CD14-positive monocyte (primary cell): ENCODE results near the gene LRRC25. TPM values are rescaled to one million over a fixed set of nuclear protein-coding genes. Genes with fewer than 3 reads are reported as not detected.

ENCODE experiments used
- DNase-seq, 3 donors: peaks; one replicate each; pipeline ENCODE4 v3.0.0-alpha.2; 2011 to 2022
- H2AFZ ChIP-seq: 2 replicates; pipeline ENCODE4 v1.6.0; 2012; ENCODE audit warnings: mild to moderate bottlenecking, low read depth, low read length, inconsistent platforms; ENCODE audit not compliant: insufficient read depth, poor library complexity, severe bottlenecking
- H3K27ac ChIP-seq, 2 donors: 1 replicate in 1 of 2; 2 replicates in 1 of 2; pipeline ENCODE4 v1.5.1; 2012 to 2013; ENCODE audit warnings: low read length in 2 of 2, control low read depth in 1 of 2, inconsistent platforms in 1 of 2, low read depth in 1 of 2, mild to moderate bottlenecking in 1 of 2
- H3K27me3 ChIP-seq, 2 donors: one replicate each; pipeline versions ENCODE4 v1.6.0 to v1.6.1; 2011 to 2013; ENCODE audit warnings: low read length in 2 of 2; ENCODE audit not compliant: control insufficient read depth in 2 of 2, insufficient read depth in 2 of 2
- H3K36me3 ChIP-seq, 2 donors: replicated peaks in 1 of 2; 1 replicate in 1 of 2; 2 replicates in 1 of 2; pipeline versions ENCODE4 v1.5.1 to v1.6.1; 2012 to 2013; ENCODE audit warnings: low read length in 2 of 2, control low read depth in 1 of 2, inconsistent platforms in 1 of 2, mild to moderate bottlenecking in 1 of 2; ENCODE audit not compliant: insufficient read depth in 2 of 2, control insufficient read depth in 1 of 2
- H3K4me1 ChIP-seq, 2 donors: 1 replicate in 1 of 2; 2 replicates in 1 of 2; pipeline versions ENCODE4 v1.5.1 to v1.6.1; 2012 to 2013; ENCODE audit warnings: low read length in 2 of 2, control low read depth in 1 of 2, inconsistent platforms in 1 of 2, mild to moderate bottlenecking in 1 of 2, moderate library complexity in 1 of 2; ENCODE audit not compliant: insufficient read depth in 2 of 2, control insufficient read depth in 1 of 2
- H3K4me2 ChIP-seq: replicated peaks from 2 replicates; pipeline ENCODE3; 2012; ENCODE audit warnings: low read length, moderate library complexity, mild to moderate bottlenecking; ENCODE audit not compliant: poor library complexity, severe bottlenecking; ENCODE audit errors: extremely low read depth
- H3K4me3 ChIP-seq, 3 experiments: fragments of 200-600 bp in 1 of 3; sonication (generic) in 1 of 3; replicated peaks in 1 of 3; 1 replicate in 2 of 3; 2 replicates in 1 of 3; pipeline ENCODE4 v1.5.1; 2011 to 2013; ENCODE audit warnings: low read length in 3 of 3, mild to moderate bottlenecking in 3 of 3, control low read depth in 2 of 3, low read depth in 2 of 3, inconsistent platforms in 1 of 3, moderate library complexity in 1 of 3
- H3K79me2 ChIP-seq: 2 replicates; pipeline ENCODE4 v1.6.0; 2012; ENCODE audit warnings: mild to moderate bottlenecking, control low read depth, inconsistent platforms, low read length, moderate library complexity; ENCODE audit not compliant: insufficient read depth
- H3K9ac ChIP-seq: 2 replicates; pipeline ENCODE4 v1.6.0; 2017; ENCODE audit warnings: low read length, mild to moderate bottlenecking; ENCODE audit not compliant: insufficient read depth, poor library complexity, severe bottlenecking
- H3K9me3 ChIP-seq, 2 donors: replicated peaks in 1 of 2; 1 replicate in 1 of 2; 2 replicates in 1 of 2; pipeline versions ENCODE4 v1.5.1 to v1.6.1; 2012 to 2013; ENCODE audit warnings: low read length in 2 of 2, control low read depth in 1 of 2; ENCODE audit not compliant: control insufficient read depth in 1 of 2, insufficient read depth in 1 of 2
- H4K20me1 ChIP-seq: 2 replicates; pipeline ENCODE4 v1.6.0; 2012; ENCODE audit warnings: mild to moderate bottlenecking, low read length, control low read depth, moderate library complexity; ENCODE audit not compliant: insufficient read depth
- H3K27ac Mint-ChIP-seq, 7 donors: one replicate each; pipeline ENCODE4 v1.8.0; 2020; ENCODE audit warnings: mild to moderate bottlenecking in 7 of 7, mixed read lengths in 7 of 7, moderate library complexity in 6 of 7, inconsistent platforms in 2 of 7
- H3K27me3 Mint-ChIP-seq, 3 donors: one replicate each; pipeline ENCODE4 v1.8.0; 2021 to 2022; ENCODE audit warnings: low read depth in 3 of 3, mild to moderate bottlenecking in 3 of 3, mixed read lengths in 3 of 3, moderate library complexity in 3 of 3, inconsistent platforms in 1 of 3
- H3K36me3 Mint-ChIP-seq, 2 donors: one replicate each; pipeline ENCODE4 v1.8.0; 2020; ENCODE audit warnings: mixed read lengths in 2 of 2, inconsistent platforms in 1 of 2, mild to moderate bottlenecking in 1 of 2
- H3K4me1 Mint-ChIP-seq: one replicate; pipeline ENCODE4 v1.8.0; 2020; ENCODE audit warnings: mild to moderate bottlenecking, mixed read lengths
- H3K4me3 Mint-ChIP-seq, 2 donors: one replicate each; pipeline ENCODE4 v1.8.0; 2020; ENCODE audit warnings: mild to moderate bottlenecking in 2 of 2, mixed read lengths in 2 of 2, moderate library complexity in 1 of 2
- H3K9me3 Mint-ChIP-seq, 7 donors: one replicate each; pipeline ENCODE4 v1.8.0; 2020 to 2022; ENCODE audit warnings: mixed read lengths in 7 of 7, mild to moderate bottlenecking in 6 of 7, moderate library complexity in 6 of 7, inconsistent platforms in 2 of 7
- WGBS: methylation state at CpG from one replicate; pipeline ENCODE4 v1.1.5; 2013; ENCODE audit warnings: missing lambda C conversion rate; ENCODE audit not compliant: insufficient coverage; 5-methylcytosine and 5-hydroxymethylcytosine counted together
- intact Hi-C, 2 donors: fragments of 100-400 bp; cut with micrococcal nuclease; formaldehyde crosslinking; loops; one replicate each; pipeline versions ENCODE4 v1.15.0 to v1.15.1; 2023
- polyA plus RNA-seq, 3 donors: library from polyadenylated mRNA; depleted of rRNA in 1 of 3; unstranded in 2 of 3; stranded (reverse) in 1 of 3; fragments of 300-500 nt in 2 of 3; fragments of >200 nt in 1 of 3; fragmentation: Illumina TruSeq in 2 of 3; gene quantifications; 1 replicate in 2 of 3; 2 replicates in 1 of 3; pipeline ENCODE4 v1.2.3, GENCODE V29; 2012 to 2021
- TF ChIP-seq, protein P1 (sequence below): fragments of 200-600 bp; IDR thresholded peaks from one replicate; pipeline ENCODE4 v1.8.0; 2022; ENCODE audit warnings: antibody characterized with exemption, mild to moderate bottlenecking

The LRRC25 gene
- polyA plus RNA-seq, 3 donors: 173 to 581 (median 416) TPM

DNA sequence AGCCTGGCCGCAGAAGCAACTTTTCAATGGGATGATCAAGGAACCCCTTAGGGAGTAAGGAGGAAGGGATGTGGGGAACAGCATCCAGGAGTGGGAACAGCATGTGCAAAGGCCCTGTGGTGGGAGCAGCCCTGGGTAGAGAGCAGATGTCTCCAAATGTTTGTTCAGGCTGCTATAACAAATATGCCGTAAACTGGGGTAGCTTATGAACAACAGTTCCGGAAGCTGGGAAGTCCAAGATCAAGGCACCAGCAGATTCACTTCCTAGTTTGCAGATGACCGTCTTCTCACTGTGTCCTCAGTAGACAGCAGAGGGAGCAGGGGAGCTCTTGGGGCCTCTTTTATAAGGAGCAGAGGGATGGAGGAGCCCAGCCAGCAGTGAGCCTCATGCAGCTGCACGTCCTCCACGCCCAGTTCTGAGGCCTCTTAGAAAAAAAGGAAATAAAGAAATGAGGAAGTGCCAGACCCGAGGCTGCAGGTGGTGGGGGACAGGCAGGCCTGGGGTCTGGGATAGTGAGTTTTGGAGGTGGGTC lies 4.2 kb upstream of the LRRC25 start:
- peaks cover 0 to 3% (median 0%) of the 10 kb centered on the region in 3 donors for H3K27me3 Mint-ChIP-seq
- Histone ChIP-seq H3K79me2 (peaks cover 50% of the 10 kb centered on the region), H3K27ac (peak overlapping the region; percentile 61 to 84), H4K20me1 (peaks cover 8% of the 10 kb centered on the region), H3K36me3 (peaks cover 0 to 2% of the 10 kb centered on the region in 2 donors), H3K27me3 (no peaks in the 10 kb centered on the region), H2AFZ (no peak overlapping the region), H3K4me1 (peaks cover 70 to 78% of the 10 kb centered on the region in 2 donors), H3K9me3 (no peaks in the 10 kb centered on the region), H3K4me3 (peak overlapping the region in 1 of 3 experiments; percentile 70), H3K4me2 (peak overlapping the region; percentile 79), H3K9ac (peak overlapping the region; percentile 69)
- peak overlapping the region; percentile 71 to 84 for H3K4me3 Mint-ChIP-seq
- intact Hi-C loops: loop anchor here (1.0 to 2.0 kb wide), 2 partner anchors 8 to 13 kb away; no protein-coding TSS in a partner anchor
- peak; percentile 96 to 97 (median 97) for DNase-seq
- WGBS: 13% methylated on average over 6 of the region's 7 CpGs
- TF ChIP-seq, protein P1, sequence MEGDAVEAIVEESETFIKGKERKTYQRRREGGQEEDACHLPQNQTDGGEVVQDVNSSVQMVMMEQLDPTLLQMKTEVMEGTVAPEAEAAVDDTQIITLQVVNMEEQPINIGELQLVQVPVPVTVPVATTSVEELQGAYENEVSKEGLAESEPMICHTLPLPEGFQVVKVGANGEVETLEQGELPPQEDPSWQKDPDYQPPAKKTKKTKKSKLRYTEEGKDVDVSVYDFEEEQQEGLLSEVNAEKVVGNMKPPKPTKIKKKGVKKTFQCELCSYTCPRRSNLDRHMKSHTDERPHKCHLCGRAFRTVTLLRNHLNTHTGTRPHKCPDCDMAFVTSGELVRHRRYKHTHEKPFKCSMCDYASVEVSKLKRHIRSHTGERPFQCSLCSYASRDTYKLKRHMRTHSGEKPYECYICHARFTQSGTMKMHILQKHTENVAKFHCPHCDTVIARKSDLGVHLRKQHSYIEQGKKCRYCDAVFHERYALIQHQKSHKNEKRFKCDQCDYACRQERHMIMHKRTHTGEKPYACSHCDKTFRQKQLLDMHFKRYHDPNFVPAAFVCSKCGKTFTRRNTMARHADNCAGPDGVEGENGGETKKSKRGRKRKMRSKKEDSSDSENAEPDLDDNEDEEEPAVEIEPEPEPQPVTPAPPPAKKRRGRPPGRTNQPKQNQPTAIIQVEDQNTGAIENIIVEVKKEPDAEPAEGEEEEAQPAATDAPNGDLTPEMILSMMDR: peak; percentile 62
- peaks cover 0 to 2% (median 0%) of the 10 kb centered on the region in 7 donors for H3K9me3 Mint-ChIP-seq
- peaks cover 3% of the 10 kb centered on the region in 2 donors for H3K36me3 Mint-ChIP-seq
- peak overlapping the region; percentile 89 to 96 (median 94) for H3K27ac Mint-ChIP-seq
- peaks cover 61% of the 10 kb centered on the region for H3K4me1 Mint-ChIP-seq

GRCh38 chr19:18399008-18399407 lies 1.6 kb upstream of the LRRC25 start:
- TF ChIP-seq, protein P1: no peak
- H4K20me1 ChIP-seq: peaks cover 30% of the 10 kb centered on the region
- H3K4me1 Mint-ChIP-seq: peaks cover 63% of the 10 kb centered on the region
- no peak overlapping the region for H2AFZ ChIP-seq
- 39% methylated on average over 6 of the region's 6 CpGs for WGBS
- H3K9me3 ChIP-seq: no peaks in the 10 kb centered on the region
- peak overlapping the region in 1 of 3 experiments; percentile 100 for H3K4me3 ChIP-seq
- H3K4me1 ChIP-seq: peaks cover 85 to 95% of the 10 kb centered on the region in 2 donors
- H3K9ac ChIP-seq: no peak overlapping the region
- peaks cover 0 to 2% (median 0%) of the 10 kb centered on the region in 7 donors for H3K9me3 Mint-ChIP-seq
- no peak overlapping the region for H3K4me3 Mint-ChIP-seq
- intact Hi-C loops: no loop called here
- no peaks in the 10 kb centered on the region for H3K27me3 ChIP-seq
- H3K27ac ChIP-seq: peak overlapping the region in 1 of 2 donors; percentile 96
- H3K27ac Mint-ChIP-seq: peak overlapping the region in 6 of 7 donors; percentile 18 to 98 (median 86)
- peak in 1 of 3 donors; percentile 49 for DNase-seq
- peaks cover 0 to 3% (median 0%) of the 10 kb centered on the region in 3 donors for H3K27me3 Mint-ChIP-seq
- H3K36me3 Mint-ChIP-seq: peaks cover 24 to 29% of the 10 kb centered on the region in 2 donors
- peaks cover 18 to 24% of the 10 kb centered on the region in 2 donors for H3K36me3 ChIP-seq
- peaks cover 74% of the 10 kb centered on the region for H3K79me2 ChIP-seq
- H3K4me2 ChIP-seq: peak overlapping the region; percentile 51
